SK-MEL-5 (cell line): ENCODE data around the gene KIF26B. TPM values are rescaled to one million over a fixed set of nuclear protein-coding genes. Genes with fewer than 3 reads are reported as not detected.

Source experiments
- DNase-seq: peaks from one replicate; pipeline ENCODE4 v3.0.0-alpha.2; 2016; ENCODE audit warnings: low read depth, low spot score
- in situ Hi-C: cut with HindIII; loops from 2 replicates; pipeline ENCODE4 v1.10.0; 2016; ENCODE audit warnings: low sequenced_read_pairs, high pct_unique_total_duplicates, low pct_unique_long_range_greater_than_20kb
- total RNA-seq: library from RNA; depleted of rRNA; stranded (reverse); fragments of >200 nt; shearing (Covaris generic); gene quantifications from 2 replicates; pipeline ENCODE4 v1.2.3, GENCODE V29; 2014

The KIF26B gene
- total RNA-seq, 1 experiment from 2014 or later, result 1.5 TPM

GRCh38 chr1:245188403-245188802 lies 33.6 kb downstream of the KIF26B start:
- in situ Hi-C loops, result no loop called here
- DNase-seq, result no peak

GRCh38 chr1:245195398-245195797 lies 40.6 kb downstream of the KIF26B start:
- in situ Hi-C loops, result no loop called here

GRCh38 chr1:245197121-245197520 lies 42.3 kb downstream of the KIF26B start:
- no peak for DNase-seq
- in situ Hi-C loops, result no loop called here

More at GRCh38 chr1:245195398-245195797, 40.6 kb downstream of the KIF26B start:
- no peak for DNase-seq

GRCh38 chr1:245197911-245198379 lies 43.2 kb downstream of the KIF26B start:
- DNase-seq, result no peak
- in situ Hi-C loops, result no loop called here

GRCh38 chr1:245198748-245199516 lies 44.1 kb downstream of the KIF26B start:
- in situ Hi-C loops, result no loop called here
- DNase-seq, result no peak

- in situ Hi-C loops, result no loop called here
- DNase-seq, result no peak
Observed at GRCh38 chr1:245200146-245200545, 45.4 kb downstream of the KIF26B start.

- in situ Hi-C loops, result no loop called here
- peak; percentile 40 for DNase-seq
Observed at GRCh38 chr1:245201201-245201600, 46.4 kb downstream of the KIF26B start.

- in situ Hi-C loops, result no loop called here
- peak; percentile 81 for DNase-seq
Observed at GRCh38 chr1:245201827-245202226, 47.0 kb downstream of the KIF26B start.

GRCh38 chr1:245205396-245205795 lies 50.6 kb downstream of the KIF26B start:
- in situ Hi-C loops, result no loop called here

GRCh38 chr1:245205864-245206263 lies 51.1 kb downstream of the KIF26B start:
- in situ Hi-C loops, result no loop called here
- no peak for DNase-seq

More at GRCh38 chr1:245205396-245205795, 50.6 kb downstream of the KIF26B start:
- DNase-seq, result no peak

- in situ Hi-C loops, result no loop called here
- DNase-seq, result no peak
Observed at GRCh38 chr1:245207056-245207638, 52.4 kb downstream of the KIF26B start.

GRCh38 chr1:245207801-245208200 lies 53.0 kb downstream of the KIF26B start:
- in situ Hi-C loops, result no loop called here
- no peak for DNase-seq

GRCh38 chr1:245209658-245210435 lies 55.1 kb downstream of the KIF26B start:
- in situ Hi-C loops, result no loop called here
- DNase-seq, result no peak

GRCh38 chr1:245211035-245211749 lies 56.4 kb downstream of the KIF26B start:
- DNase-seq, result no peak
- in situ Hi-C loops, result no loop called here

- no peak for DNase-seq
- in situ Hi-C loops, result no loop called here
Observed at GRCh38 chr1:245211761-245212160, 57.0 kb downstream of the KIF26B start.

- DNase-seq, result no peak
- in situ Hi-C loops, result no loop called here
Observed at GRCh38 chr1:245212221-245212710, 57.5 kb downstream of the KIF26B start.

- in situ Hi-C loops, result no loop called here
Observed at GRCh38 chr1:245213066-245213831, 58.5 kb downstream of the KIF26B start.

More at GRCh38 chr1:245213066-245213831, 58.5 kb downstream of the KIF26B start:
- no peak for DNase-seq
